Tibial nerve (tissue), 4 donors: ENCODE measurements around the gene GCLC. TPM values are rescaled to one million over a fixed set of nuclear protein-coding genes. Genes with fewer than 3 reads are reported as not detected.

ENCODE experiments used
- DNase-seq, 2 donors: peaks; one replicate each; pipeline ENCODE4 v3.0.0-alpha.2; 2019; ENCODE audit warnings: low spot score in 2 of 2
- H3K27ac ChIP-seq, 4 donors: fragments of 200-600 bp; sonication (generic) in 3 of 4; one replicate each; pipeline ENCODE4 v1.5.1; 2017 to 2019; ENCODE audit warnings: mild to moderate bottlenecking in 1 of 4
- H3K27me3 ChIP-seq, 2 donors: fragments of 200-600 bp; sonication (generic) in 1 of 2; one replicate each; pipeline versions ENCODE4 v1.5.1 to v1.6.0; 2017 to 2019
- H3K36me3 ChIP-seq, 3 donors: fragments of 200-600 bp; sonication (generic); one replicate each; pipeline ENCODE4 v1.5.1; 2018 to 2019
- H3K4me1 ChIP-seq, 4 donors: fragments of 200-600 bp; sonication (generic) in 3 of 4; one replicate each; pipeline ENCODE4 v1.5.1; 2017 to 2019
- H3K4me3 ChIP-seq, 4 donors: fragments of 200-600 bp; sonication (generic) in 3 of 4; one replicate each; pipeline ENCODE4 v1.5.1; 2017 to 2019; ENCODE audit warnings: mild to moderate bottlenecking in 1 of 4, moderate library complexity in 1 of 4
- H3K9me3 ChIP-seq, 4 donors: fragments of 200-600 bp; sonication (generic) in 3 of 4; one replicate each; pipeline ENCODE4 v1.5.1; 2017 to 2019
- EP300 ChIP-seq, 2 donors: sonication (generic); formaldehyde crosslinking; IDR thresholded peaks; one replicate each; pipeline ENCODE4 v1.6.1; 2017; ENCODE audit warnings: antibody characterized with exemption in 2 of 2, mild to moderate bottlenecking in 1 of 2
- POLR2A ChIP-seq, 2 donors: fragments of 450-650 bp; IDR thresholded peaks; one replicate each; pipeline ENCODE4 v1.6.1; 2017; ENCODE audit warnings: antibody characterized with exemption in 2 of 2, mild to moderate bottlenecking in 2 of 2, moderate library complexity in 2 of 2
- WGBS, 2 donors: methylation state at CpG; one replicate each; pipeline ENCODE4 v1.1.5; 2018; 5-methylcytosine and 5-hydroxymethylcytosine counted together
- total RNA-seq, 4 donors: library from RNA; depleted of rRNA; stranded (reverse); fragments of >200 nt; gene quantifications; one replicate each; pipeline ENCODE4 v1.1.0, GENCODE V29; 2016
- TF ChIP-seq, protein P1 (sequence below), 5 experiments: fragments of 200-600 bp in 3 of 5; fragments of 450-650 bp in 2 of 5; sonication (generic) in 3 of 5; IDR thresholded peaks; one replicate each; pipeline ENCODE4 v1.5.1; 2016 to 2019; ENCODE audit warnings: antibody characterized with exemption in 5 of 5, mild to moderate bottlenecking in 3 of 5, moderate library complexity in 2 of 5

GCLC gene
- total RNA-seq, 4 donors from 2014 or later, result 21.8 to 43.2 (median 32.0) TPM

GRCh38 chr6:53529324-53530036 lies 15.4 kb downstream of the GCLC start:
- Histone ChIP-seq H3K4me3 (no peak overlapping the region), H3K27ac (no peak overlapping the region), H3K4me1 (peaks cover 0 to 68% (median 2%) of the 10 kb centered on the region in 4 donors), H3K36me3 (no peaks in the 10 kb centered on the region), H3K27me3 (no peaks in the 10 kb centered on the region), H3K9me3 (no peaks in the 10 kb centered on the region)
- no peak for TF ChIP-seq POLR2A (IDR thresholded peaks at IDR 0.05)
- TF ChIP-seq, protein P1, sequence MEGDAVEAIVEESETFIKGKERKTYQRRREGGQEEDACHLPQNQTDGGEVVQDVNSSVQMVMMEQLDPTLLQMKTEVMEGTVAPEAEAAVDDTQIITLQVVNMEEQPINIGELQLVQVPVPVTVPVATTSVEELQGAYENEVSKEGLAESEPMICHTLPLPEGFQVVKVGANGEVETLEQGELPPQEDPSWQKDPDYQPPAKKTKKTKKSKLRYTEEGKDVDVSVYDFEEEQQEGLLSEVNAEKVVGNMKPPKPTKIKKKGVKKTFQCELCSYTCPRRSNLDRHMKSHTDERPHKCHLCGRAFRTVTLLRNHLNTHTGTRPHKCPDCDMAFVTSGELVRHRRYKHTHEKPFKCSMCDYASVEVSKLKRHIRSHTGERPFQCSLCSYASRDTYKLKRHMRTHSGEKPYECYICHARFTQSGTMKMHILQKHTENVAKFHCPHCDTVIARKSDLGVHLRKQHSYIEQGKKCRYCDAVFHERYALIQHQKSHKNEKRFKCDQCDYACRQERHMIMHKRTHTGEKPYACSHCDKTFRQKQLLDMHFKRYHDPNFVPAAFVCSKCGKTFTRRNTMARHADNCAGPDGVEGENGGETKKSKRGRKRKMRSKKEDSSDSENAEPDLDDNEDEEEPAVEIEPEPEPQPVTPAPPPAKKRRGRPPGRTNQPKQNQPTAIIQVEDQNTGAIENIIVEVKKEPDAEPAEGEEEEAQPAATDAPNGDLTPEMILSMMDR (IDR thresholded peaks at IDR 0.05), result no peak
- no peak for DNase-seq
- WGBS, 2 donors, result 78 to 92% methylated on average over 5 of the region's 5 CpGs

- TF ChIP-seq POLR2A (IDR thresholded peaks at IDR 0.05) (no peak), EP300 (IDR thresholded peaks at IDR 0.05) (no peak)
- TF ChIP-seq, protein P1 (IDR thresholded peaks at IDR 0.05), result no peak
- Histone ChIP-seq H3K9me3 (no peaks in the 10 kb centered on the region), H3K27me3 (no peaks in the 10 kb centered on the region), H3K36me3 (no peaks in the 10 kb centered on the region), H3K27ac (no peak overlapping the region), H3K4me1 (peaks cover 0 to 75% (median 12%) of the 10 kb centered on the region in 4 donors), H3K4me3 (no peak overlapping the region)
- no peak for DNase-seq
These were observed 16.8 kb downstream of the GCLC start for GRCh38 chr6:53528107-53528506.

DNA sequence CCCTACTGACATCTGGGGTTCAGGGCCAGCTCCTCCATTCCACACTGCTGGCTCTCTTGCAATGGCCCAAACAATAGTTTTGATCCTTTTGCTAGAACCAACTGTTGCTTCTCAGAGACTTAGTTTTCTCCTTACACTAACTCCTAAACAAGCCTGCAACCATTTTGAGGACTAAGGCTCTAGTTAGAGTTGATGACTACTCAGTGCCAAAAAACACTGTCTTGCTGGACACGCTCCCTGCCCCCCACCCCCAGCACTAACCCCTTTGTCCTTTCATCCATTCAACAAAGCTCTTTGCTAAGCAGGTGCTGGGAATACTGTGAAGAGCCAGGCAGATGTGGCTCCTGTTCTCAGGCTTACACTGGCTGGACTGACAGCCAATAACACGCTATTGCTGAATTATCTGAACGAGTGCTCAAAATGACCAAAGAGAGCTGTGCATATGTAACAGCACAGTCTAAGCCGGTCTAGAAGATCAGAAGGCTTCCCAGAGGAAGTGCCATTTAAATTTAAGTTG lies 17.6 kb downstream of the GCLC start:
- Histone ChIP-seq H3K4me3 (no peak overlapping the region), H3K27ac (no peak overlapping the region), H3K4me1 (peaks cover 0 to 72% (median 12%) of the 10 kb centered on the region in 4 donors), H3K27me3 (no peaks in the 10 kb centered on the region), H3K36me3 (no peaks in the 10 kb centered on the region), H3K9me3 (no peaks in the 10 kb centered on the region)
- 66 to 69% methylated on average over 4 of the region's 4 CpGs for WGBS, 2 donors
- DNase-seq, result no peak
- TF ChIP-seq EP300 (IDR thresholded peaks at IDR 0.05) (no peak), POLR2A (IDR thresholded peaks at IDR 0.05) (no peak)
- TF ChIP-seq, protein P1 (IDR thresholded peaks at IDR 0.05), result no peak

GRCh38 chr6:53526000-53526399 lies 18.9 kb downstream of the GCLC start:
- DNase-seq, result no peak
- TF ChIP-seq, protein P1 (IDR thresholded peaks at IDR 0.05), result no peak
- TF ChIP-seq POLR2A (IDR thresholded peaks at IDR 0.05) (no peak), EP300 (IDR thresholded peaks at IDR 0.05) (no peak)
- H3K36me3 ChIP-seq, result peaks cover 0 to 4% (median 0%) of the 10 kb centered on the region in 3 donors
- no peaks in the 10 kb centered on the region for H3K9me3 ChIP-seq
- peaks cover 0 to 59% (median 11%) of the 10 kb centered on the region in 4 donors for H3K4me1 ChIP-seq
- H3K27ac ChIP-seq, result no peak overlapping the region
- no peaks in the 10 kb centered on the region for H3K27me3 ChIP-seq
- no peak overlapping the region for H3K4me3 ChIP-seq
- WGBS, 2 donors, result 42 to 53% methylated on average over 1 of the region's 1 CpG

DNA sequence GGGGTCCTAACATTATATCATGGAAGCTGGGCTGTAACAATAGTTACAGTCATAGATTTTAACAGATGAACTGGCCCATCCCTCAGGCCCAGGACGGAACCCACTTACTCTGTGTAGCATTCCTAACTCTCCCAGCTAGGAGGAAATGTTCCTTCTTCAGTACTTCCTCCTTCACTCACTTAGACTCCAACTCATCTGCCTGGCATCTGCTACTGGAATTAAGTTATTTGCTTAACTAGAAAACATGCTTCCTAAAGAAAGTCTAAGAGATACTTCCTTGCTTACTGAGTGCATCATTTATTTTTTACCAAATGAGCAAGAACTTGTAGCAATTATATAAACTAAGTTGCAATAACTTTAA lies 20.5 kb downstream of the GCLC start:
- Histone ChIP-seq H3K4me3 (no peak overlapping the region), H3K9me3 (no peaks in the 10 kb centered on the region), H3K36me3 (peaks cover 0 to 19% (median 0%) of the 10 kb centered on the region in 3 donors), H3K27ac (no peak overlapping the region), H3K4me1 (peaks cover 0 to 48% (median 10%) of the 10 kb centered on the region in 4 donors), H3K27me3 (no peaks in the 10 kb centered on the region)
- 16 to 48% methylated on average over 1 of the region's 1 CpG for WGBS, 2 donors
- DNase-seq, result no peak
- TF ChIP-seq POLR2A (IDR thresholded peaks at IDR 0.05) (no peak), EP300 (IDR thresholded peaks at IDR 0.05) (no peak)
- TF ChIP-seq, protein P1 (IDR thresholded peaks at IDR 0.05), result no peak
